Suprapubic skin (tissue), 4 donors: ENCODE data around the gene PRSS36. TPM values are rescaled to one million over a fixed set of nuclear protein-coding genes. Genes with fewer than 3 reads are reported as not detected.
A peak's percentile ranks its signal among the peaks of the same experiment; 100 is the strongest.
"Not testable (repeated sequence)": the region's sequence is repeated elsewhere in the genome, so short reads cannot be mapped to it uniquely, and the experiment has no call there.

Experiments
- DNase-seq, 2 donors: peaks; one replicate each; pipeline ENCODE4 v3.0.0-alpha.2; 2019; ENCODE audit warnings: low spot score in 2 of 2
- H3K27ac ChIP-seq: fragments of 200-600 bp; sonication (generic); one replicate; pipeline ENCODE4 v1.5.1; 2019
- H3K27me3 ChIP-seq: fragments of 200-600 bp; sonication (generic); one replicate; pipeline ENCODE4 v1.5.1; 2019
- H3K36me3 ChIP-seq: fragments of 200-600 bp; sonication (generic); one replicate; pipeline ENCODE4 v1.5.1; 2019
- H3K4me1 ChIP-seq: fragments of 200-600 bp; sonication (generic); one replicate; pipeline ENCODE4 v1.5.1; 2019
- H3K4me3 ChIP-seq: fragments of 200-600 bp; sonication (generic); one replicate; pipeline ENCODE4 v1.5.1; 2019; ENCODE audit warnings: mild to moderate bottlenecking
- H3K9me3 ChIP-seq: fragments of 200-600 bp; sonication (generic); one replicate; pipeline ENCODE4 v1.5.1; 2019
- CTCF ChIP-seq, 2 donors: fragments of 200-600 bp in 1 of 2; fragments of 450-650 bp in 1 of 2; sonication (generic) in 1 of 2; IDR thresholded peaks; one replicate each; pipeline ENCODE4 v1.5.1; 2016 to 2019; ENCODE audit warnings: antibody characterized with exemption in 2 of 2, mild to moderate bottlenecking in 1 of 2, moderate library complexity in 1 of 2
- EP300 ChIP-seq: sonication (generic); formaldehyde crosslinking; IDR thresholded peaks from one replicate; pipeline ENCODE4 v1.6.1; 2017; ENCODE audit warnings: antibody characterized with exemption
- POLR2A ChIP-seq, 2 donors: fragments of 450-650 bp; IDR thresholded peaks; one replicate each; pipeline ENCODE4 v1.6.1; 2017; ENCODE audit warnings: antibody characterized with exemption in 2 of 2, mild to moderate bottlenecking in 2 of 2, moderate library complexity in 2 of 2
- POLR2AphosphoS5 ChIP-seq, 3 donors: sonication (generic); formaldehyde crosslinking; IDR thresholded peaks; one replicate each; pipeline ENCODE4 v1.6.1; 2017; ENCODE audit warnings: antibody characterized with exemption in 3 of 3
- WGBS: methylation state at CpG from one replicate; pipeline ENCODE4 v1.1.5; 2018; 5-methylcytosine and 5-hydroxymethylcytosine counted together
- total RNA-seq, 4 donors: library from RNA; depleted of rRNA; stranded (reverse); fragments of >200 nt; gene quantifications; one replicate each; pipeline ENCODE4 v1.1.0, GENCODE V29; 2016

The PRSS36 gene
- total RNA-seq, 4 donors from 2014 or later: 2.2 to 17.8 (median 8.4) TPM

GRCh38 chr16:31106509-31107464 is 43.1 kb downstream of the PRSS36 start:
- DNase-seq: no peak
- Histone ChIP-seq H3K4me3 (no peak overlapping the region), H3K4me1 (peaks cover 45% of the 10 kb centered on the region), H3K27me3 (no peaks in the 10 kb centered on the region), H3K9me3 (no peaks in the 10 kb centered on the region), H3K27ac (no peak overlapping the region), H3K36me3 (peaks cover 25% of the 10 kb centered on the region)
- 90% methylated on average over 28 of the region's 28 CpGs for WGBS
- TF ChIP-seq CTCF (IDR thresholded peaks at IDR 0.05) (no peak), EP300 (no peak), POLR2A (IDR thresholded peaks at IDR 0.05) (no peak), POLR2AphosphoS5 (IDR thresholded peaks at IDR 0.05) (no peak)

GRCh38 chr16:31105677-31106213 is 44.1 kb downstream of the PRSS36 start:
- WGBS: 9% methylated on average over 33 of the region's 33 CpGs
- H3K4me3 ChIP-seq: peak overlapping the region; percentile 29

GRCh38 chr16:31100876-31101641 is 48.8 kb downstream of the PRSS36 start:
- H3K27me3 ChIP-seq, H3K4me3 ChIP-seq, H3K36me3 ChIP-seq, DNase-seq, H3K4me1 ChIP-seq, H3K9me3 ChIP-seq, H3K27ac ChIP-seq: not testable (repeated sequence)
- 87% methylated on average over 13 of the region's 13 CpGs for WGBS

More at GRCh38 chr16:31105677-31106213, 44.1 kb downstream of the PRSS36 start:
- peak; percentile 92 to 95 for DNase-seq
- no peak for TF ChIP-seq POLR2A (IDR thresholded peaks at IDR 0.05)
- peak in 2 of 3 donors; percentile 57 to 61 for TF ChIP-seq POLR2AphosphoS5 (IDR thresholded peaks at IDR 0.05)
- peak; percentile 67 to 84 for TF ChIP-seq CTCF (IDR thresholded peaks at IDR 0.05)
- TF ChIP-seq EP300: no peak
- Histone ChIP-seq H3K9me3 (no peaks in the 10 kb centered on the region), H3K27me3 (no peaks in the 10 kb centered on the region), H3K4me1 (peaks cover 35% of the 10 kb centered on the region), H3K27ac (no peak overlapping the region), H3K36me3 (peaks cover 15% of the 10 kb centered on the region)

GRCh38 chr16:31099860-31100638 is 49.8 kb downstream of the PRSS36 start:
- no peak for TF ChIP-seq POLR2AphosphoS5 (IDR thresholded peaks at IDR 0.05)
- no peak for TF ChIP-seq EP300
- no peak for TF ChIP-seq CTCF (IDR thresholded peaks at IDR 0.05)
- no peak for TF ChIP-seq POLR2A (IDR thresholded peaks at IDR 0.05)
- WGBS: 72% methylated on average over 4 of the region's 4 CpGs

GRCh38 chr16:31094424-31095120 is 55.3 kb downstream of the PRSS36 start, which contains the start of gene VKORC1:
Gene VKORC1, minus strand, starts transcription at chr16:31094797. Its CDS starts 68 bp downstream, at chr16:31094729.
- peaks cover 13% of the 10 kb centered on the region for H3K36me3 ChIP-seq
- peak within 1 kb of the TSS; percentile 86 for H3K27ac ChIP-seq
- H3K4me3 ChIP-seq: peak within 1 kb of the TSS; percentile 87
- peak in 2 of 3 donors; percentile 57 to 65 for TF ChIP-seq POLR2AphosphoS5 (IDR thresholded peaks at IDR 0.05)
- TF ChIP-seq EP300: no peak
- TF ChIP-seq POLR2A (IDR thresholded peaks at IDR 0.05): peak in 1 of 2 donors; percentile 25
- no peak for TF ChIP-seq CTCF (IDR thresholded peaks at IDR 0.05)
- H3K9me3 ChIP-seq: no peaks in the 10 kb centered on the region
- H3K27me3 ChIP-seq: no peaks in the 10 kb centered on the region
- peak; percentile 97 for DNase-seq
- peaks cover 27% of the 10 kb centered on the region for H3K4me1 ChIP-seq
- WGBS: 0% methylated on average over 26 of the region's 69 CpGs

More at GRCh38 chr16:31099860-31100638, 49.8 kb downstream of the PRSS36 start:
- Histone ChIP-seq H3K36me3 (no peaks in the 10 kb centered on the region), H3K27ac (no peak overlapping the region), H3K4me3 (no peak overlapping the region), H3K27me3 (no peaks in the 10 kb centered on the region), H3K4me1 (peaks cover 9% of the 10 kb centered on the region), H3K9me3 (no peaks in the 10 kb centered on the region)
- no peak for DNase-seq
